Right ventricle myocardium inferior (tissue), 1 donor: ENCODE data around the gene PELI1. TPM values are rescaled to one million over a fixed set of nuclear protein-coding genes. Genes with fewer than 3 reads are reported as not detected.

Experiments used
- ATAC-seq: fragments of 200-7000 bp; cut with Tn5 transposase; one replicate; pipeline ENCODE4 v1.9.1; 2020; ENCODE audit warnings: mild to moderate bottlenecking, moderate library complexity
- DNase-seq: peaks from one replicate; pipeline ENCODE4 v3.0.0; 2021; ENCODE audit errors: missing footprints
- intact Hi-C: fragments of 100-400 bp; cut with DNase I; formaldehyde crosslinking; loops from one replicate; pipeline ENCODE4 v1.11.0; 2022
- total RNA-seq: library from RNA; stranded (reverse); fragmentation: NEBNext Ultra II Directional; extraction: Animal tissue kit (Norgen Biotek cat#: 25700); gene quantifications from one replicate; pipeline ENCODE4 v1.2.1, GENCODE V29; 2021
- donor health status: DM: no; HTN: yes; CAD: no; lungs with severe emphysema.

Gene PELI1
- total RNA-seq, 1 donor from 2014 or later = 6.3 TPM

GRCh38 chr2:64165706-64166105 lies 21.5 kb upstream of the PELI1 start:
- no peak for DNase-seq
- no peak for ATAC-seq
- intact Hi-C loops = no loop called here

- ATAC-seq (no peak), DNase-seq (no peak)
- intact Hi-C loops = no loop called here
These were observed 20.4 kb upstream of the PELI1 start for GRCh38 chr2:64164629-64165028.

GRCh38 chr2:64162516-64162915 lies 18.3 kb upstream of the PELI1 start:
- DNase-seq (no peak), ATAC-seq (no peak)
- intact Hi-C loops = no loop called here

GRCh38 chr2:64157792-64158191 lies 13.6 kb upstream of the PELI1 start:
- DNase-seq = no peak
- intact Hi-C loops = no loop called here
- ATAC-seq = peak; percentile 54

GRCh38 chr2:64153811-64154210 lies 9.6 kb upstream of the PELI1 start:
- no peak for DNase-seq
- ATAC-seq = no peak
- intact Hi-C loops = no loop called here

- intact Hi-C loops = no loop called here
- no peak for DNase-seq
- no peak for ATAC-seq
These were observed 7.3 kb upstream of the PELI1 start for GRCh38 chr2:64151476-64151875.

- ATAC-seq (no peak), DNase-seq (no peak)
- intact Hi-C loops = no loop called here
These were observed 1.5 kb upstream of the PELI1 start for GRCh38 chr2:64145714-64146113.

GRCh38 chr2:64145119-64145518 lies 899 bp upstream of the PELI1 start:
- intact Hi-C loops = no loop called here
- DNase-seq (no peak), ATAC-seq (no peak)

GRCh38 chr2:64143169-64144056 lies 807 bp downstream of the PELI1 start:
- intact Hi-C loops = loop anchor here (2.0 to 5.0 kb wide), 4 partner anchors 79 to 169 kb away; no protein-coding TSS in a partner anchor
- peak; percentile 69 for DNase-seq
- no peak for ATAC-seq

GRCh38 chr2:64142741-64143168 lies 1.5 kb downstream of the PELI1 start:
- no peak for DNase-seq
- intact Hi-C loops = loop anchor here (2.0 to 5.0 kb wide), 4 partner anchors 80 to 170 kb away; no protein-coding TSS in a partner anchor
- no peak for ATAC-seq

GRCh38 chr2:64141674-64142405 lies 2.4 kb downstream of the PELI1 start:
- intact Hi-C loops = loop anchor here (2.0 to 5.0 kb wide), 4 partner anchors 80 to 171 kb away; no protein-coding TSS in a partner anchor

GRCh38 chr2:64140665-64141200 lies 3.5 kb downstream of the PELI1 start:
- ATAC-seq (no peak), DNase-seq (no peak)
- intact Hi-C loops = loop anchor here (5.0 kb wide), 3 partner anchors 82 to 132 kb away; no protein-coding TSS in a partner anchor

More at GRCh38 chr2:64141674-64142405, 2.4 kb downstream of the PELI1 start:
- ATAC-seq = no peak
- DNase-seq = no peak

- DNase-seq (no peak), ATAC-seq (no peak)
- intact Hi-C loops = loop anchor here (5.0 kb wide), 3 partner anchors 82 to 132 kb away; no protein-coding TSS in a partner anchor
These were observed 4.3 kb downstream of the PELI1 start for GRCh38 chr2:64139956-64140355.

GRCh38 chr2:64137996-64138395 lies 6.2 kb downstream of the PELI1 start:
- no peak for DNase-seq
- ATAC-seq = no peak
- intact Hi-C loops = no loop called here

- no peak for DNase-seq
- no peak for ATAC-seq
- intact Hi-C loops = no loop called here
These were observed 6.7 kb downstream of the PELI1 start for GRCh38 chr2:64137567-64137966.

GRCh38 chr2:64135421-64135820 lies 8.8 kb downstream of the PELI1 start:
- DNase-seq (no peak), ATAC-seq (no peak)
- intact Hi-C loops = no loop called here

- ATAC-seq (no peak), DNase-seq (no peak)
- intact Hi-C loops = no loop called here
These were observed 9.4 kb downstream of the PELI1 start for GRCh38 chr2:64134813-64135212.

GRCh38 chr2:64133828-64134227 lies 10.4 kb downstream of the PELI1 start:
- intact Hi-C loops = no loop called here
- DNase-seq (no peak), ATAC-seq (no peak)

GRCh38 chr2:64133354-64133753 lies 10.9 kb downstream of the PELI1 start:
- ATAC-seq = no peak
- DNase-seq = no peak
- intact Hi-C loops = no loop called here
